Body of pancreas (tissue), 4 donors: ENCODE results near the gene CEACAM8. TPM values are rescaled to one million over a fixed set of nuclear protein-coding genes. Genes with fewer than 3 reads are reported as not detected.
"Not testable (repeated sequence)": the region's sequence is repeated elsewhere in the genome, so short reads cannot be mapped to it uniquely, and the experiment has no call there.

Experiments used
- ATAC-seq: fragments of 150-250 bp; one replicate; pipeline ENCODE4 v1.9.1; 2016
- DNase-seq, 4 donors: peaks; one replicate each; pipeline ENCODE4 v3.0.0-alpha.2; 2019
- H3K27ac ChIP-seq, 4 donors: fragments of 200-600 bp; sonication (generic); 1 replicate in 3 of 4; 2 replicates in 1 of 4; pipeline versions ENCODE4 v1.5.1 to v1.6.1; 2016 to 2019; ENCODE audit warnings: mild to moderate bottlenecking in 1 of 4, mixed read lengths in 1 of 4, moderate library complexity in 1 of 4
- H3K27me3 ChIP-seq, 2 donors: fragments of 200-600 bp; sonication (generic); one replicate each; pipeline ENCODE4 v1.6.0; 2016; ENCODE audit warnings: mild to moderate bottlenecking in 1 of 2
- H3K36me3 ChIP-seq, 2 donors: fragments of 200-600 bp; sonication (generic); replicated peaks in 1 of 2; 2 replicates each; pipeline ENCODE4 v1.5.1; 2016; ENCODE audit warnings: low read depth in 2 of 2; ENCODE audit not compliant: insufficient read depth in 1 of 2
- H3K4me1 ChIP-seq: fragments of 200-600 bp; sonication (generic); one replicate; pipeline ENCODE4 v1.6.0; 2016
- H3K4me3 ChIP-seq, 2 donors: fragments of 200-600 bp; sonication (generic); 1 replicate in 1 of 2; 2 replicates in 1 of 2; pipeline ENCODE4 v1.5.1; 2016 to 2019
- H3K9me3 ChIP-seq, 3 donors: fragments of 200-600 bp; sonication (generic); 1 replicate in 2 of 3; 2 replicates in 1 of 3; pipeline ENCODE4 v1.5.1; 2016
- CTCF ChIP-seq, 7 experiments: fragments of 450-650 bp in 4 of 7; fragments of 200-600 bp in 3 of 7; sonication (generic) in 3 of 7; IDR thresholded peaks; one replicate each; pipeline ENCODE4 v1.5.1; 2016 to 2019; ENCODE audit warnings: antibody characterized with exemption in 7 of 7
- POLR2A ChIP-seq, 3 donors: fragments of 450-650 bp; IDR thresholded peaks; one replicate each; pipeline ENCODE4 v1.6.1; 2016; ENCODE audit warnings: antibody characterized with exemption in 3 of 3, mild to moderate bottlenecking in 2 of 3
- WGBS, 2 donors: methylation state at CpG; one replicate each; pipeline ENCODE4 v1.1.5; 2017; 5-methylcytosine and 5-hydroxymethylcytosine counted together
- intact Hi-C: fragments of 100-400 bp; cut with DNase I; formaldehyde crosslinking; loops from one replicate; pipeline ENCODE4 v1.15.1; 2023
- total RNA-seq, 2 donors: library from RNA; depleted of rRNA; stranded (reverse); fragments of >200 nt; gene quantifications; one replicate each; pipeline ENCODE4 v1.1.0, GENCODE V29; 2016

Gene CEACAM8
- total RNA-seq, 2 donors from 2014 or later: not detected

GRCh38 chr19:42628411-42629140 lies 33.9 kb upstream of the CEACAM8 start:
- WGBS, 2 donors: 23 to 28% methylated on average over 2 of the region's 2 CpGs
- no peaks in the 10 kb centered on the region for H3K27me3 ChIP-seq
- no peaks in the 10 kb centered on the region for H3K36me3 ChIP-seq
- intact Hi-C loops: no loop called here
- ATAC-seq (no peak), DNase-seq (no peak)
- no peak overlapping the region for H3K27ac ChIP-seq
- H3K4me3 ChIP-seq: no peak overlapping the region
- no peaks in the 10 kb centered on the region for H3K9me3 ChIP-seq
- TF ChIP-seq CTCF (IDR thresholded peaks at IDR 0.05) (no peak), POLR2A (IDR thresholded peaks at IDR 0.05) (no peak)
- no peaks in the 10 kb centered on the region for H3K4me1 ChIP-seq

GRCh38 chr19:42627916-42628315 lies 33.2 kb upstream of the CEACAM8 start:
- no peak overlapping the region for H3K27ac ChIP-seq
- no peaks in the 10 kb centered on the region for H3K27me3 ChIP-seq
- no peaks in the 10 kb centered on the region for H3K4me1 ChIP-seq
- H3K4me3 ChIP-seq: no peak overlapping the region
- no peak for TF ChIP-seq POLR2A (IDR thresholded peaks at IDR 0.05)
- TF ChIP-seq CTCF (IDR thresholded peaks at IDR 0.05): no peak
- WGBS, 2 donors: 42 to 47% methylated on average over 2 of the region's 2 CpGs
- H3K36me3 ChIP-seq: no peaks in the 10 kb centered on the region
- ATAC-seq (no peak), DNase-seq (no peak)
- H3K9me3 ChIP-seq: no peaks in the 10 kb centered on the region
- intact Hi-C loops: no loop called here

GRCh38 chr19:42626181-42626580 lies 31.5 kb upstream of the CEACAM8 start:
- DNase-seq: no peak
- Histone ChIP-seq H3K36me3 (no peaks in the 10 kb centered on the region), H3K9me3 (no peaks in the 10 kb centered on the region), H3K27me3 (no peaks in the 10 kb centered on the region), H3K4me3 (no peak overlapping the region), H3K4me1 (no peaks in the 10 kb centered on the region), H3K27ac (no peak overlapping the region)
- intact Hi-C loops: no loop called here
- no peak for ATAC-seq
- WGBS, 2 donors: 83 to 93% methylated on average over 1 to 2 of the region's 2 CpGs
- TF ChIP-seq POLR2A (IDR thresholded peaks at IDR 0.05): no peak
- TF ChIP-seq CTCF (IDR thresholded peaks at IDR 0.05): no peak

- H3K4me1 ChIP-seq: no peaks in the 10 kb centered on the region
- no peak overlapping the region for H3K4me3 ChIP-seq
- 77 to 84% methylated on average over 1 of the region's 1 CpG for WGBS, 2 donors
- H3K9me3 ChIP-seq: no peaks in the 10 kb centered on the region
- no peak for DNase-seq
- ATAC-seq: no peak
- no peaks in the 10 kb centered on the region for H3K36me3 ChIP-seq
- intact Hi-C loops: no loop called here
- no peaks in the 10 kb centered on the region for H3K27me3 ChIP-seq
- no peak for TF ChIP-seq CTCF (IDR thresholded peaks at IDR 0.05)
- no peak for TF ChIP-seq POLR2A (IDR thresholded peaks at IDR 0.05)
- no peak overlapping the region for H3K27ac ChIP-seq
These were observed 24.5 kb upstream of the CEACAM8 start for GRCh38 chr19:42619271-42619670.

- WGBS, 2 donors: 71 to 86% methylated on average over 5 of the region's 5 CpGs
- ATAC-seq (no peak), DNase-seq (no peak)
- Histone ChIP-seq H3K36me3 (no peaks in the 10 kb centered on the region), H3K4me3 (no peak overlapping the region), H3K27ac (no peak overlapping the region), H3K4me1 (no peaks in the 10 kb centered on the region), H3K27me3 (no peaks in the 10 kb centered on the region), H3K9me3 (no peaks in the 10 kb centered on the region)
- no peak for TF ChIP-seq CTCF (IDR thresholded peaks at IDR 0.05)
- no peak for TF ChIP-seq POLR2A (IDR thresholded peaks at IDR 0.05)
- intact Hi-C loops: no loop called here
These were observed 18.9 kb upstream of the CEACAM8 start for GRCh38 chr19:42613666-42614065.

GRCh38 chr19:42610401-42610915 lies 15.7 kb upstream of the CEACAM8 start:
- ATAC-seq, H3K9me3 ChIP-seq, intact Hi-C loops, DNase-seq, H3K27me3 ChIP-seq, H3K36me3 ChIP-seq, H3K27ac ChIP-seq, H3K4me3 ChIP-seq: not testable (repeated sequence)
- peaks cover 13% of the 10 kb centered on the region for H3K4me1 ChIP-seq
- WGBS, 2 donors: 90 to 100% methylated on average over 7 to 22 of the region's 33 CpGs
